Vagina (tissue), 2 donors: ENCODE measurements around the gene CHRNA4. TPM values are rescaled to one million over a fixed set of nuclear protein-coding genes. Genes with fewer than 3 reads are reported as not detected.

Source experiments
- DNase-seq, 2 donors: peaks; one replicate each; pipeline ENCODE4 v3.0.0-alpha.2; 2017; ENCODE audit errors: extremely low spot score in 2 of 2
- H3K27ac ChIP-seq: fragments of 200-600 bp; sonication (generic); one replicate; pipeline ENCODE4 v1.5.1; 2019
- H3K27me3 ChIP-seq: fragments of 200-600 bp; sonication (generic); one replicate; pipeline ENCODE4 v1.5.1; 2019
- H3K36me3 ChIP-seq, 2 donors: fragments of 200-600 bp; sonication (generic); one replicate each; pipeline ENCODE4 v1.5.1; 2017 to 2019
- H3K4me1 ChIP-seq: fragments of 200-600 bp; sonication (generic); one replicate; pipeline ENCODE4 v1.5.1; 2019
- H3K4me3 ChIP-seq, 2 donors: fragments of 200-600 bp; sonication (generic); 1 replicate in 1 of 2; 2 replicates in 1 of 2; pipeline ENCODE4 v1.5.1; 2016 to 2019
- H3K9me3 ChIP-seq: fragments of 200-600 bp; sonication (generic); one replicate; pipeline ENCODE4 v1.5.1; 2019
- CTCF ChIP-seq, 3 experiments: fragments of 450-650 bp in 2 of 3; fragments of 200-600 bp in 1 of 3; sonication (generic) in 1 of 3; IDR thresholded peaks; one replicate each; pipeline ENCODE4 v1.5.1; 2017 to 2019; ENCODE audit warnings: antibody characterized with exemption in 3 of 3, mild to moderate bottlenecking in 2 of 3, moderate library complexity in 2 of 3
- POLR2A ChIP-seq, 2 donors: fragments of 450-650 bp; IDR thresholded peaks; one replicate each; pipeline ENCODE4 v1.6.1; 2017; ENCODE audit warnings: antibody characterized with exemption in 2 of 2, mild to moderate bottlenecking in 2 of 2, moderate library complexity in 2 of 2
- POLR2AphosphoS5 ChIP-seq, 2 donors: sonication (generic); formaldehyde crosslinking; IDR thresholded peaks; one replicate each; pipeline ENCODE4 v1.9.0; 2017; ENCODE audit warnings: antibody characterized with exemption in 2 of 2, mild to moderate bottlenecking in 2 of 2, low read depth in 1 of 2; ENCODE audit not compliant: insufficient read depth in 1 of 2
- intact Hi-C: fragments of 100-400 bp; cut with DNase I; formaldehyde crosslinking; loops from one replicate; pipeline ENCODE4 v1.15.1; 2023
- total RNA-seq: library from RNA; depleted of rRNA; stranded (reverse); fragments of >200 nt; gene quantifications from one replicate; pipeline ENCODE4 v1.2.3, GENCODE V29; 2016

Gene CHRNA4
- total RNA-seq, 1 donor from 2014 or later, result 0.25 TPM

- intact Hi-C loops, result no loop called here
- Histone ChIP-seq H3K4me3 (no peak overlapping the region), H3K9me3 (no peaks in the 10 kb centered on the region), H3K4me1 (no peaks in the 10 kb centered on the region), H3K27ac (no peak overlapping the region), H3K36me3 (no peaks in the 10 kb centered on the region), H3K27me3 (no peaks in the 10 kb centered on the region)
- DNase-seq, result no peak
- TF ChIP-seq POLR2AphosphoS5 (IDR thresholded peaks at IDR 0.05; ENCODE audit: insufficient read depth in 1 of 2, low read depth in 1 of 2) (no peak), CTCF (IDR thresholded peaks at IDR 0.05) (no peak), POLR2A (IDR thresholded peaks at IDR 0.05) (no peak)
Observed at GRCh38 chr20:63303095-63303666, 58.0 kb downstream of the CHRNA4 start.

GRCh38 chr20:63301671-63302070, 59.5 kb downstream of the CHRNA4 start:
- TF ChIP-seq POLR2AphosphoS5 (IDR thresholded peaks at IDR 0.05; ENCODE audit: insufficient read depth in 1 of 2, low read depth in 1 of 2) (no peak), CTCF (IDR thresholded peaks at IDR 0.05) (no peak), POLR2A (IDR thresholded peaks at IDR 0.05) (no peak)
- DNase-seq, result no peak
- Histone ChIP-seq H3K36me3 (no peaks in the 10 kb centered on the region), H3K9me3 (no peaks in the 10 kb centered on the region), H3K4me1 (no peaks in the 10 kb centered on the region), H3K27me3 (peaks cover 3% of the 10 kb centered on the region), H3K27ac (no peak overlapping the region), H3K4me3 (no peak overlapping the region)
- intact Hi-C loops, result no loop called here

- Histone ChIP-seq H3K27ac (no peak overlapping the region), H3K4me3 (no peak overlapping the region), H3K4me1 (no peaks in the 10 kb centered on the region), H3K36me3 (no peaks in the 10 kb centered on the region), H3K9me3 (no peaks in the 10 kb centered on the region), H3K27me3 (peaks cover 7% of the 10 kb centered on the region)
- intact Hi-C loops, result no loop called here
- TF ChIP-seq CTCF (IDR thresholded peaks at IDR 0.05) (no peak), POLR2A (IDR thresholded peaks at IDR 0.05) (no peak), POLR2AphosphoS5 (IDR thresholded peaks at IDR 0.05; ENCODE audit: insufficient read depth in 1 of 2, low read depth in 1 of 2) (no peak)
- no peak for DNase-seq
Observed at GRCh38 chr20:63298731-63299312, 62.3 kb downstream of the CHRNA4 start.

GRCh38 chr20:63297796-63298572, 63.2 kb downstream of the CHRNA4 start:
- Histone ChIP-seq H3K36me3 (no peaks in the 10 kb centered on the region), H3K9me3 (no peaks in the 10 kb centered on the region), H3K4me3 (no peak overlapping the region), H3K4me1 (no peaks in the 10 kb centered on the region), H3K27me3 (peaks cover 7% of the 10 kb centered on the region), H3K27ac (no peak overlapping the region)
- no peak for DNase-seq
- intact Hi-C loops, result no loop called here
- TF ChIP-seq POLR2AphosphoS5 (IDR thresholded peaks at IDR 0.05; ENCODE audit: insufficient read depth in 1 of 2, low read depth in 1 of 2) (no peak), CTCF (IDR thresholded peaks at IDR 0.05) (no peak), POLR2A (IDR thresholded peaks at IDR 0.05) (no peak)

- H3K27me3 ChIP-seq, result peaks cover 7% of the 10 kb centered on the region
- no peak overlapping the region for H3K4me3 ChIP-seq
- intact Hi-C loops, result no loop called here
- TF ChIP-seq CTCF (IDR thresholded peaks at IDR 0.05) (no peak), POLR2A (IDR thresholded peaks at IDR 0.05) (no peak), POLR2AphosphoS5 (IDR thresholded peaks at IDR 0.05; ENCODE audit: insufficient read depth in 1 of 2, low read depth in 1 of 2) (no peak)
- H3K36me3 ChIP-seq, result no peaks in the 10 kb centered on the region
- no peaks in the 10 kb centered on the region for H3K4me1 ChIP-seq
- no peaks in the 10 kb centered on the region for H3K9me3 ChIP-seq
- no peak for DNase-seq
- no peak overlapping the region for H3K27ac ChIP-seq
Observed at GRCh38 chr20:63297371-63297781, 63.8 kb downstream of the CHRNA4 start.
